Activated T-cell treated with anti-CD3 and anti-CD28 coated beads, Interleukin-2, amount 50 U/mL, for 4 hours (primary cell): Measurements from ENCODE around the gene DPPA5. TPM values are rescaled to one million over a fixed set of nuclear protein-coding genes. Genes with fewer than 3 reads are reported as not detected.
"Not testable (repeated sequence)": the region's sequence is repeated elsewhere in the genome, so short reads cannot be mapped to it uniquely, and the experiment has no call there.

ENCODE experiments used
- ATAC-seq, 2 donors: fragments of 200-7000 bp; cut with Tn5 transposase; one replicate each; pipeline ENCODE4 v1.10.0; 2021
- DNase-seq: peaks from one replicate; pipeline ENCODE4 v3.0.0-alpha.2; 2020
- H3K27me3 Mint-ChIP-seq: one replicate; pipeline ENCODE4 v1.8.0; 2021; ENCODE audit warnings: low read depth, mixed read lengths
- H3K36me3 Mint-ChIP-seq: one replicate; pipeline ENCODE4 v1.8.0; 2022; ENCODE audit warnings: mixed read lengths; ENCODE audit not compliant: insufficient read depth
- H3K4me1 Mint-ChIP-seq: one replicate; pipeline ENCODE4 v1.8.0; 2021; ENCODE audit warnings: low read depth, mixed read lengths
- H3K4me3 Mint-ChIP-seq: one replicate; pipeline ENCODE4 v1.8.0; 2021; ENCODE audit warnings: mild to moderate bottlenecking, moderate library complexity, mixed read lengths
- H3K9me3 Mint-ChIP-seq: one replicate; pipeline ENCODE4 v1.8.0; 2021; ENCODE audit warnings: mixed read lengths
- total RNA-seq, 3 donors: library from RNA; stranded (reverse); gene quantifications; one replicate each; pipeline ENCODE4 v1.2.1, GENCODE V29; 2021

DPPA5 gene
- total RNA-seq, 3 donors from 2014 or later: not detected

- no peaks in the 10 kb centered on the region for H3K9me3 Mint-ChIP-seq
- no peak for ATAC-seq
Measured at GRCh38 chr6:73341335-73341734, 12.7 kb downstream of the DPPA5 start.

GRCh38 chr6:73340048-73340447, 14.0 kb downstream of the DPPA5 start:
- H3K4me1 Mint-ChIP-seq: no peaks in the 10 kb centered on the region
- H3K36me3 Mint-ChIP-seq: no peaks in the 10 kb centered on the region

More at GRCh38 chr6:73341335-73341734, 12.7 kb downstream of the DPPA5 start:
- no peaks in the 10 kb centered on the region for H3K36me3 Mint-ChIP-seq
- no peak overlapping the region for H3K4me3 Mint-ChIP-seq
- DNase-seq: no peak
- H3K27me3 Mint-ChIP-seq: no peaks in the 10 kb centered on the region
- H3K4me1 Mint-ChIP-seq: no peaks in the 10 kb centered on the region

GRCh38 chr6:73339340-73339739, 14.7 kb downstream of the DPPA5 start:
- no peak for ATAC-seq
- Mint-ChIP-seq H3K36me3 (no peaks in the 10 kb centered on the region), H3K4me3 (no peak overlapping the region), H3K27me3 (no peaks in the 10 kb centered on the region), H3K4me1 (no peaks in the 10 kb centered on the region), H3K9me3 (no peaks in the 10 kb centered on the region)
- no peak for DNase-seq

More at GRCh38 chr6:73340048-73340447, 14.0 kb downstream of the DPPA5 start:
- no peak for ATAC-seq
- Mint-ChIP-seq H3K4me3 (no peak overlapping the region), H3K27me3 (no peaks in the 10 kb centered on the region), H3K9me3 (no peaks in the 10 kb centered on the region)
- no peak for DNase-seq

- no peaks in the 10 kb centered on the region for H3K36me3 Mint-ChIP-seq
- no peak for ATAC-seq
- H3K4me1 Mint-ChIP-seq: no peaks in the 10 kb centered on the region
- no peaks in the 10 kb centered on the region for H3K9me3 Mint-ChIP-seq
- no peak for DNase-seq
- H3K4me3 Mint-ChIP-seq: no peak overlapping the region
- H3K27me3 Mint-ChIP-seq: peaks cover 9% of the 10 kb centered on the region
Measured at GRCh38 chr6:73329201-73329600, 24.9 kb downstream of the DPPA5 start.

GRCh38 chr6:73328790-73329189, 25.3 kb downstream of the DPPA5 start:
- H3K9me3 Mint-ChIP-seq: no peaks in the 10 kb centered on the region
- no peak overlapping the region for H3K4me3 Mint-ChIP-seq
- no peaks in the 10 kb centered on the region for H3K4me1 Mint-ChIP-seq
- no peak for ATAC-seq
- no peak for DNase-seq
- H3K27me3 Mint-ChIP-seq: peaks cover 9% of the 10 kb centered on the region
- no peaks in the 10 kb centered on the region for H3K36me3 Mint-ChIP-seq

GRCh38 chr6:73325656-73326055, 28.4 kb downstream of the DPPA5 start:
- Mint-ChIP-seq H3K27me3 (peaks cover 7% of the 10 kb centered on the region), H3K36me3 (no peaks in the 10 kb centered on the region), H3K4me1 (no peaks in the 10 kb centered on the region), H3K4me3 (no peak overlapping the region), H3K9me3 (no peaks in the 10 kb centered on the region)
- DNase-seq: no peak
- no peak for ATAC-seq

- no peak for DNase-seq
- no peak for ATAC-seq
- Mint-ChIP-seq H3K36me3 (no peaks in the 10 kb centered on the region), H3K4me3 (no peak overlapping the region), H3K27me3 (peaks cover 2% of the 10 kb centered on the region), H3K9me3 (peaks cover 1% of the 10 kb centered on the region), H3K4me1 (no peaks in the 10 kb centered on the region)
Measured at GRCh38 chr6:73323323-73323722, 30.8 kb downstream of the DPPA5 start.

- ATAC-seq: peak in 1 of 2 donors; percentile 22
- peaks cover 9% of the 10 kb centered on the region for H3K4me1 Mint-ChIP-seq
- H3K27me3 Mint-ChIP-seq: peaks cover 46% of the 10 kb centered on the region
Measured at GRCh38 chr6:73314577-73315492, 39.2 kb downstream of the DPPA5 start.

GRCh38 chr6:73310503-73310845, 43.6 kb downstream of the DPPA5 start:
- Mint-ChIP-seq H3K27me3 (peaks cover 37% of the 10 kb centered on the region), H3K4me1 (peaks cover 16% of the 10 kb centered on the region), H3K4me3 (peak overlapping the region; percentile 93)
- not testable (repeated sequence) for DNase-seq, H3K9me3 Mint-ChIP-seq, ATAC-seq, H3K36me3 Mint-ChIP-seq

More at GRCh38 chr6:73314577-73315492, 39.2 kb downstream of the DPPA5 start:
- no peak for DNase-seq
- Mint-ChIP-seq H3K4me3 (no peak overlapping the region), H3K36me3 (no peaks in the 10 kb centered on the region), H3K9me3 (peaks cover 8% of the 10 kb centered on the region)

GRCh38 chr6:73309785-73310502, 44.1 kb downstream of the DPPA5 start:
- H3K36me3 Mint-ChIP-seq: no peaks in the 10 kb centered on the region
- peak overlapping the region; percentile 93 for H3K4me3 Mint-ChIP-seq
- H3K27me3 Mint-ChIP-seq: peaks cover 32% of the 10 kb centered on the region
- no peaks in the 10 kb centered on the region for H3K9me3 Mint-ChIP-seq
- DNase-seq (peak; percentile 30), ATAC-seq (peak; percentile 94 to 95)
- H3K4me1 Mint-ChIP-seq: peaks cover 16% of the 10 kb centered on the region

GRCh38 chr6:73309535-73309784, 44.6 kb downstream of the DPPA5 start:
- H3K4me3 Mint-ChIP-seq: peak overlapping the region; percentile 93
- H3K9me3 Mint-ChIP-seq: no peaks in the 10 kb centered on the region
- peaks cover 16% of the 10 kb centered on the region for H3K4me1 Mint-ChIP-seq
- no peaks in the 10 kb centered on the region for H3K36me3 Mint-ChIP-seq
- DNase-seq (no peak), ATAC-seq (peak in 1 of 2 donors; percentile 46)
- peaks cover 32% of the 10 kb centered on the region for H3K27me3 Mint-ChIP-seq

- Mint-ChIP-seq H3K9me3 (no peaks in the 10 kb centered on the region), H3K27me3 (peaks cover 29% of the 10 kb centered on the region)
- ATAC-seq: no peak
Measured at GRCh38 chr6:73308712-73309534, 45.2 kb downstream of the DPPA5 start.

GRCh38 chr6:73303773-73304172, 50.3 kb downstream of the DPPA5 start:
- not testable (repeated sequence) for H3K4me1 Mint-ChIP-seq, H3K9me3 Mint-ChIP-seq, H3K36me3 Mint-ChIP-seq, DNase-seq, H3K27me3 Mint-ChIP-seq, H3K4me3 Mint-ChIP-seq, ATAC-seq

More at GRCh38 chr6:73308712-73309534, 45.2 kb downstream of the DPPA5 start:
- peak overlapping the region; percentile 93 for H3K4me3 Mint-ChIP-seq
- no peak for DNase-seq
- no peaks in the 10 kb centered on the region for H3K36me3 Mint-ChIP-seq
- H3K4me1 Mint-ChIP-seq: peaks cover 15% of the 10 kb centered on the region
